NCI-H510A (cell line): ENCODE data around the gene SLC25A21.
A peak's percentile ranks its signal among the peaks of the same experiment; 100 is the strongest.
"Not testable (repeated sequence)": the region's sequence is repeated elsewhere in the genome, so short reads cannot be mapped to it uniquely, and the experiment has no call there.

Experiments
- DNase-seq: peaks from one replicate; lab custom pipeline; 2025; lab: John Stamatoyannopoulos, UW

The SLC25A21 gene

GRCh38 chr14:37172024-37172869 is at the start of gene SLC25A21:
Gene SLC25A21 (minus strand): TSS chr14:37172606.
- peak; percentile 86 for DNase-seq

GRCh38 chr14:37221073-37221472 is 48.7 kb upstream of the SLC25A21 start:
- no peak for DNase-seq

- DNase-seq = no peak
These were observed 42.9 kb upstream of the SLC25A21 start for GRCh38 chr14:37215345-37215744.

GRCh38 chr14:37213016-37213415 is 40.6 kb upstream of the SLC25A21 start:
- DNase-seq = no peak

- DNase-seq = no peak
These were observed 38.0 kb upstream of the SLC25A21 start for GRCh38 chr14:37210448-37210847.

- DNase-seq = not testable (repeated sequence)
These were observed 37.2 kb upstream of the SLC25A21 start for GRCh38 chr14:37209617-37210016.

GRCh38 chr14:37205623-37206605 is 33.5 kb upstream of the SLC25A21 start:
- DNase-seq = not testable (repeated sequence)

GRCh38 chr14:37203423-37203822 is 31.0 kb upstream of the SLC25A21 start:
- DNase-seq = no peak

- no peak for DNase-seq
These were observed 30.4 kb upstream of the SLC25A21 start for GRCh38 chr14:37202812-37203211.

- no peak for DNase-seq
These were observed 29.9 kb upstream of the SLC25A21 start for GRCh38 chr14:37202265-37202664.

GRCh38 chr14:37201724-37202123 is 29.3 kb upstream of the SLC25A21 start:
- no peak for DNase-seq

GRCh38 chr14:37198907-37199306 is 26.5 kb upstream of the SLC25A21 start:
- DNase-seq = no peak

GRCh38 chr14:37198273-37198598 is 25.8 kb upstream of the SLC25A21 start:
- no peak for DNase-seq

GRCh38 chr14:37197421-37198272 is 25.2 kb upstream of the SLC25A21 start, which contains the start of gene MIPOL1:
Gene MIPOL1 (plus strand): TSS chr14:37197937. CDS start chr14:37247889, 49,952 bp downstream.
- DNase-seq = peak; percentile 65

- no peak for DNase-seq
These were observed 24.4 kb upstream of the SLC25A21 start for GRCh38 chr14:37196604-37197420.

GRCh38 chr14:37195327-37195726 is 22.9 kb upstream of the SLC25A21 start:
- no peak for DNase-seq

GRCh38 chr14:37194698-37195097 is 22.3 kb upstream of the SLC25A21 start:
- no peak for DNase-seq

- not testable (repeated sequence) for DNase-seq
These were observed 17.3 kb upstream of the SLC25A21 start for GRCh38 chr14:37189733-37190132.

GRCh38 chr14:37187840-37188577 is 15.6 kb upstream of the SLC25A21 start:
- not testable (repeated sequence) for DNase-seq

GRCh38 chr14:37187294-37187693 is 14.9 kb upstream of the SLC25A21 start:
- DNase-seq = no peak
